HL-60 (cell line): Measurements from ENCODE around the gene NDUFS5.

Source experiments
- CTCF ChIP-seq: IDR thresholded peaks from one replicate; pipeline ENCODE4 v1.5.1; 2011; ENCODE audit warnings: low read length, control low read depth, inconsistent platforms; ENCODE audit not compliant: insufficient read depth
- GABPA ChIP-seq: IDR thresholded peaks from 2 replicates; pipeline ENCODE4 v1.6.1; 2012; ENCODE audit warnings: low read depth
- POLR2AphosphoS5 ChIP-seq: IDR thresholded peaks from 2 replicates; pipeline ENCODE4 v1.6.1; 2012; ENCODE audit warnings: low read depth
- REST ChIP-seq: IDR thresholded peaks from 2 replicates; pipeline ENCODE4 v1.6.1; 2012; ENCODE audit warnings: low read depth; ENCODE audit not compliant: insufficient replicate concordance

GRCh38 chr1:39046613-39047210 lies 20.6 kb downstream of the NDUFS5 start:
- no peak for TF ChIP-seq POLR2AphosphoS5
- TF ChIP-seq CTCF = no peak
- TF ChIP-seq REST = no peak
- TF ChIP-seq GABPA = no peak
